Measurements from ENCODE around the gene NAA20.

Gene NAA20

GRCh38 chr20:20017844-20018185 is 653 bp downstream of the NAA20 start:
- H3K27ac ChIP-seq (ENCODE audit: low read depth, low read length): peak overlapping the region; percentile 26
- H3K79me1 ChIP-seq (ENCODE audit: low read length): peaks cover 5% of the 10 kb centered on the region
- no CpG with 5 or more reads among the region's 17 CpGs for WGBS (ENCODE audit: extremely low coverage, insufficient coverage, insufficient read length)
- peak overlapping the region; percentile 85 for H3K9ac ChIP-seq (ENCODE audit: low read length)
- peak overlapping the region; percentile 97 for H2AFZ ChIP-seq (ENCODE audit: insufficient read depth, low read length, poor library complexity)
- H3K9me3 ChIP-seq (ENCODE audit: insufficient read depth, low read depth, low read length): no peaks in the 10 kb centered on the region
- H2BK5ac ChIP-seq (ENCODE audit: low read depth, low read length, poor library complexity): peak overlapping the region; percentile 46
- H3K4ac ChIP-seq (ENCODE audit: low read depth, low read length): peak overlapping the region; percentile 66
- peaks cover 0 to 5% of the 10 kb centered on the region in 2 experiments for H3K4me1 ChIP-seq (ENCODE audit: control insufficient read depth in 1 of 2, insufficient read depth in 2 of 2, low read length in 2 of 2)
- peak overlapping the region; percentile 88 for H3K18ac ChIP-seq (ENCODE audit: low read length)
- no peaks in the 10 kb centered on the region for H3K27me3 ChIP-seq (ENCODE audit: insufficient read depth, low read length)
- H4K12ac ChIP-seq (ENCODE audit: low read depth, low read length): peak overlapping the region; percentile 57
- peak overlapping the region; percentile 72 for H3K4me2 ChIP-seq (ENCODE audit: low read length)
- H4K8ac ChIP-seq (ENCODE audit: low read depth, low read length): peak overlapping the region; percentile 94
- peak overlapping the region; percentile 74 for H2AK5ac ChIP-seq (ENCODE audit: low read length)
- H2BK12ac ChIP-seq (ENCODE audit: low read length): no peak overlapping the region
- H2BK120ac ChIP-seq (ENCODE audit: insufficient read depth, low read length, poor library complexity): no peak overlapping the region
- peak overlapping the region; percentile 84 for H3K4me3 ChIP-seq (ENCODE audit: low read depth, low read length)
- no peak for DNase-seq
- peak overlapping the region; percentile 92 for H4K91ac ChIP-seq (ENCODE audit: low read depth, low read length)
- peaks cover 15% of the 10 kb centered on the region for H3K79me2 ChIP-seq (ENCODE audit: control insufficient read depth, insufficient read depth, low read length, poor library complexity)
- H3K14ac ChIP-seq (ENCODE audit: low read length): peak overlapping the region; percentile 79
- peaks cover 3 to 14% of the 10 kb centered on the region in 2 experiments for H3K36me3 ChIP-seq (ENCODE audit: control insufficient read depth in 1 of 2, insufficient read depth in 2 of 2, low read length in 2 of 2)
- H3K23ac ChIP-seq (ENCODE audit: low read length): no peak overlapping the region

- no peak overlapping the region for H3K23ac ChIP-seq (ENCODE audit: low read length)
- no peaks in the 10 kb centered on the region for H3K27me3 ChIP-seq (ENCODE audit: insufficient read depth, low read length)
- no peak overlapping the region for H2BK5ac ChIP-seq (ENCODE audit: low read depth, low read length, poor library complexity)
- no peak overlapping the region for H2BK120ac ChIP-seq (ENCODE audit: insufficient read depth, low read length, poor library complexity)
- peaks cover 0 to 5% of the 10 kb centered on the region in 2 experiments for H3K4me1 ChIP-seq (ENCODE audit: control insufficient read depth in 1 of 2, insufficient read depth in 2 of 2, low read length in 2 of 2)
- H2AFZ ChIP-seq (ENCODE audit: insufficient read depth, low read length, poor library complexity): no peak overlapping the region
- H3K36me3 ChIP-seq (ENCODE audit: control insufficient read depth in 1 of 2, insufficient read depth in 2 of 2, low read length in 2 of 2): peaks cover 6 to 15% of the 10 kb centered on the region in 2 experiments
- H2BK12ac ChIP-seq (ENCODE audit: low read length): no peak overlapping the region
- H3K27ac ChIP-seq (ENCODE audit: low read depth, low read length): no peak overlapping the region
- H3K14ac ChIP-seq (ENCODE audit: low read length): no peak overlapping the region
- no peak for DNase-seq
- H3K18ac ChIP-seq (ENCODE audit: low read length): no peak overlapping the region
- H3K4ac ChIP-seq (ENCODE audit: low read depth, low read length): peak overlapping the region; percentile 76
- H4K91ac ChIP-seq (ENCODE audit: low read depth, low read length): no peak overlapping the region
- H3K4me2 ChIP-seq (ENCODE audit: low read length): peak overlapping the region; percentile 72
- H4K12ac ChIP-seq (ENCODE audit: low read depth, low read length): peak overlapping the region; percentile 41
- no peak overlapping the region for H2AK5ac ChIP-seq (ENCODE audit: low read length)
- no peaks in the 10 kb centered on the region for H3K9me3 ChIP-seq (ENCODE audit: insufficient read depth, low read depth, low read length)
- peaks cover 5% of the 10 kb centered on the region for H3K79me1 ChIP-seq (ENCODE audit: low read length)
- H3K4me3 ChIP-seq (ENCODE audit: low read depth, low read length): no peak overlapping the region
- WGBS (ENCODE audit: extremely low coverage, insufficient coverage, insufficient read length): no CpG with 5 or more reads among the region's 8 CpGs
- peaks cover 15% of the 10 kb centered on the region for H3K79me2 ChIP-seq (ENCODE audit: control insufficient read depth, insufficient read depth, low read length, poor library complexity)
- no peak overlapping the region for H3K9ac ChIP-seq (ENCODE audit: low read length)
- no peak overlapping the region for H4K8ac ChIP-seq (ENCODE audit: low read depth, low read length)
These were observed 1.2 kb downstream of the NAA20 start for GRCh38 chr20:20018366-20018765.

GRCh38 chr20:20019123-20019522 is 2.0 kb downstream of the NAA20 start:
- Histone ChIP-seq H3K9ac (ENCODE audit: low read length) (no peak overlapping the region), H3K23ac (ENCODE audit: low read length) (no peak overlapping the region), H3K79me1 (ENCODE audit: low read length) (peaks cover 5% of the 10 kb centered on the region), H4K91ac (ENCODE audit: low read depth, low read length) (no peak overlapping the region), H3K9me3 (ENCODE audit: insufficient read depth, low read depth, low read length) (no peaks in the 10 kb centered on the region), H3K27me3 (ENCODE audit: insufficient read depth, low read length) (no peaks in the 10 kb centered on the region), H3K27ac (ENCODE audit: low read depth, low read length) (no peak overlapping the region), H2BK5ac (ENCODE audit: low read depth, low read length, poor library complexity) (no peak overlapping the region), H3K79me2 (ENCODE audit: control insufficient read depth, insufficient read depth, low read length, poor library complexity) (peaks cover 15% of the 10 kb centered on the region), H3K36me3 (ENCODE audit: control insufficient read depth in 1 of 2, insufficient read depth in 2 of 2, low read length in 2 of 2) (peaks cover 6 to 15% of the 10 kb centered on the region in 2 experiments), H3K14ac (ENCODE audit: low read length) (no peak overlapping the region), H2AK5ac (ENCODE audit: low read length) (no peak overlapping the region), H3K4me1 (ENCODE audit: control insufficient read depth in 1 of 2, insufficient read depth in 2 of 2, low read length in 2 of 2) (peaks cover 0 to 5% of the 10 kb centered on the region in 2 experiments), H3K4me3 (ENCODE audit: low read depth, low read length) (no peak overlapping the region), H2BK12ac (ENCODE audit: low read length) (no peak overlapping the region), H2BK120ac (ENCODE audit: insufficient read depth, low read length, poor library complexity) (no peak overlapping the region), H3K18ac (ENCODE audit: low read length) (no peak overlapping the region), H2AFZ (ENCODE audit: insufficient read depth, low read length, poor library complexity) (no peak overlapping the region), H3K4me2 (ENCODE audit: low read length) (no peak overlapping the region), H4K12ac (ENCODE audit: low read depth, low read length) (no peak overlapping the region), H3K4ac (ENCODE audit: low read depth, low read length) (peak overlapping the region; percentile 34), H4K8ac (ENCODE audit: low read depth, low read length) (no peak overlapping the region)
- no peak for DNase-seq
- no CpG with 5 or more reads among the region's 2 CpGs for WGBS (ENCODE audit: extremely low coverage, insufficient coverage, insufficient read length)

GRCh38 chr20:20020908-20021307 is 3.7 kb downstream of the NAA20 start:
- Histone ChIP-seq H2BK5ac (ENCODE audit: low read depth, low read length, poor library complexity) (no peak overlapping the region), H2AFZ (ENCODE audit: insufficient read depth, low read length, poor library complexity) (no peak overlapping the region), H3K4me2 (ENCODE audit: low read length) (no peak overlapping the region), H3K9ac (ENCODE audit: low read length) (no peak overlapping the region), H3K36me3 (ENCODE audit: control insufficient read depth in 1 of 2, insufficient read depth in 2 of 2, low read length in 2 of 2) (peaks cover 7 to 15% of the 10 kb centered on the region in 2 experiments), H4K8ac (ENCODE audit: low read depth, low read length) (no peak overlapping the region), H3K18ac (ENCODE audit: low read length) (no peak overlapping the region), H3K4me3 (ENCODE audit: low read depth, low read length) (no peak overlapping the region), H3K4me1 (ENCODE audit: control insufficient read depth in 1 of 2, insufficient read depth in 2 of 2, low read length in 2 of 2) (peaks cover 0 to 5% of the 10 kb centered on the region in 2 experiments), H3K79me2 (ENCODE audit: control insufficient read depth, insufficient read depth, low read length, poor library complexity) (peaks cover 15% of the 10 kb centered on the region), H3K9me3 (ENCODE audit: insufficient read depth, low read depth, low read length) (no peaks in the 10 kb centered on the region), H4K91ac (ENCODE audit: low read depth, low read length) (no peak overlapping the region), H3K27ac (ENCODE audit: low read depth, low read length) (no peak overlapping the region), H3K4ac (ENCODE audit: low read depth, low read length) (peak overlapping the region; percentile 77), H3K79me1 (ENCODE audit: low read length) (peaks cover 5% of the 10 kb centered on the region), H3K14ac (ENCODE audit: low read length) (no peak overlapping the region), H2BK120ac (ENCODE audit: insufficient read depth, low read length, poor library complexity) (no peak overlapping the region), H2BK12ac (ENCODE audit: low read length) (no peak overlapping the region), H3K27me3 (ENCODE audit: insufficient read depth, low read length) (no peaks in the 10 kb centered on the region), H4K12ac (ENCODE audit: low read depth, low read length) (no peak overlapping the region), H2AK5ac (ENCODE audit: low read length) (no peak overlapping the region), H3K23ac (ENCODE audit: low read length) (no peak overlapping the region)
- DNase-seq: no peak
- WGBS (ENCODE audit: extremely low coverage, insufficient coverage, insufficient read length): no CpG with 5 or more reads among the region's 11 CpGs

All from trophoblast cell (in vitro differentiated cells and primary cell).